ENCODE data around the gene SOX5.

The SOX5 gene

GRCh38 chr12:23488130-23488529 lies 461.3 kb downstream of the SOX5 start:
- H3K9ac ChIP-seq = no peak overlapping the region
- H3K4me2 ChIP-seq = no peak overlapping the region
- no peak overlapping the region for H3K4me3 ChIP-seq
- H3K4me1 ChIP-seq = no peaks in the 10 kb centered on the region
- H3K27me3 ChIP-seq = no peaks in the 10 kb centered on the region
- H3K9me3 ChIP-seq (replicated peaks in 1 of 11) = peaks cover 5 to 15% (median 10%) of the 10 kb centered on the region in 11 experiments; a peak in 18 of 22 replicates
- no peak for TF ChIP-seq Cebpa-rat (IDR thresholded peaks at IDR 0.05)
- no peak overlapping the region for H3K27ac ChIP-seq
- H3K36me3 ChIP-seq = no peaks in the 10 kb centered on the region
- no peaks in the 10 kb centered on the region for H4K20me1 ChIP-seq

GRCh38 chr12:23484238-23484637 lies 465.2 kb downstream of the SOX5 start:
- no peak for TF ChIP-seq Cebpa-rat (IDR thresholded peaks at IDR 0.05)
- no peaks in the 10 kb centered on the region for H4K20me1 ChIP-seq
- H3K27me3 ChIP-seq = no peaks in the 10 kb centered on the region
- no peak overlapping the region for H3K9ac ChIP-seq
- H3K27ac ChIP-seq = no peak overlapping the region
- H3K9me3 ChIP-seq (replicated peaks in 1 of 11) = no peaks in the 10 kb centered on the region
- no peak overlapping the region for H3K4me2 ChIP-seq
- no peak overlapping the region for H3K4me3 ChIP-seq
- no peaks in the 10 kb centered on the region for H3K4me1 ChIP-seq
- no peaks in the 10 kb centered on the region for H3K36me3 ChIP-seq

- Histone ChIP-seq H3K36me3 (no peaks in the 10 kb centered on the region), H3K4me2 (no peak overlapping the region), H3K4me3 (no peak overlapping the region), H3K27me3 (no peaks in the 10 kb centered on the region), H3K9me3 (replicated peaks in 1 of 11) (peaks cover 0 to 4% (median 0%) of the 10 kb centered on the region in 11 experiments; a peak in 1 of 22 replicates), H4K20me1 (no peaks in the 10 kb centered on the region), H3K4me1 (no peaks in the 10 kb centered on the region), H3K9ac (no peak overlapping the region), H3K27ac (no peak overlapping the region)
- no peak for TF ChIP-seq Cebpa-rat (IDR thresholded peaks at IDR 0.05)
Observed at GRCh38 chr12:23482571-23482970, 466.9 kb downstream of the SOX5 start.
